Measurements from ENCODE around the gene RINL. TPM values are rescaled to one million over a fixed set of nuclear protein-coding genes. Genes with fewer than 3 reads are reported as not detected.

Gene RINL
- polyA plus RNA-seq, 1 donor (not counting 4 experiments of a cell fraction or from before 2014, with no cell fraction given) = 6.3 TPM

- peaks cover 5% of the 10 kb centered on the region for H3K9me1 ChIP-seq (ENCODE audit: control insufficient read depth, extremely low read depth, insufficient read depth, low read length)
- no peak overlapping the region for H2AFZ ChIP-seq (ENCODE audit: control insufficient read depth, low read length)
- H3K27me3 ChIP-seq (ENCODE audit: control insufficient read depth, extremely low read depth, insufficient read depth, low read length) = no peaks in the 10 kb centered on the region
- dilution Hi-C loops (cut with MboI; ENCODE audit: extremely low pct_ligation_motif_present, low sequenced_read_pairs) = no loop called here
- peaks cover 27% of the 10 kb centered on the region for H4K20me1 ChIP-seq (ENCODE audit: control insufficient read depth, extremely low read depth, insufficient read depth, low read length)
- TF ChIP-seq CTCF (optimal IDR thresholded peaks at IDR 0.05 in 1 of 3, IDR thresholded peaks at IDR 0.05 in 1 of 3, conservative IDR thresholded peaks at IDR 0.05 in 1 of 3; ENCODE audit: extremely low read depth in 1 of 3, insufficient read depth in 2 of 3, low read length in 3 of 3) (no peak), EZH2 (IDR thresholded peaks at IDR 0.05; ENCODE audit: low read length) (no peak)
- H3K4me1 ChIP-seq (ENCODE audit: control insufficient read depth, extremely low read depth, insufficient read depth, low read length) = peaks cover 36% of the 10 kb centered on the region
- no peaks in the 10 kb centered on the region for H3K9me3 ChIP-seq (ENCODE audit: control insufficient read depth, low read depth, low read length)
- no peak overlapping the region for H3K9ac ChIP-seq (ENCODE audit: control insufficient read depth, extremely low read depth, insufficient read depth, low read length)
- H3K79me2 ChIP-seq (ENCODE audit: control insufficient read depth, insufficient read depth, low read length) = peaks cover 83% of the 10 kb centered on the region
- no peak overlapping the region for H3K27ac ChIP-seq (ENCODE audit: control insufficient read depth, insufficient read depth, low read length)
- DNase-seq (ENCODE audit: low read depth, low spot score) (no peak), FAIRE-seq (no peak)
- H3K36me3 ChIP-seq (ENCODE audit: control insufficient read depth in 2 of 2, extremely low read depth in 1 of 2, insufficient read depth in 2 of 2, low read length in 2 of 2) = peaks cover 56 to 79% of the 10 kb centered on the region in 2 experiments
- H3K4me3 ChIP-seq (ENCODE audit: control insufficient read depth in 2 of 3, extremely low read depth in 1 of 3, insufficient read depth in 2 of 3, low read depth in 1 of 3, low read length in 3 of 3) = no peak overlapping the region
- no peak overlapping the region for H3K4me2 ChIP-seq (ENCODE audit: control insufficient read depth, extremely low read depth, insufficient read depth, low read depth, low read length)
Measured at GRCh38 chr19:38844093-38844686, 33.9 kb downstream of the RINL start.

- DNase-seq (ENCODE audit: low read depth, low spot score) = no peak
- Histone ChIP-seq H2AFZ (ENCODE audit: control insufficient read depth, low read length) (no peak overlapping the region), H4K20me1 (ENCODE audit: control insufficient read depth, extremely low read depth, insufficient read depth, low read length) (peaks cover 24% of the 10 kb centered on the region), H3K79me2 (ENCODE audit: control insufficient read depth, insufficient read depth, low read length) (peaks cover 74% of the 10 kb centered on the region), H3K27ac (ENCODE audit: control insufficient read depth, insufficient read depth, low read length) (no peak overlapping the region), H3K4me1 (ENCODE audit: control insufficient read depth, extremely low read depth, insufficient read depth, low read length) (peaks cover 37% of the 10 kb centered on the region), H3K9me1 (ENCODE audit: control insufficient read depth, extremely low read depth, insufficient read depth, low read length) (peaks cover 5% of the 10 kb centered on the region), H3K27me3 (ENCODE audit: control insufficient read depth, extremely low read depth, insufficient read depth, low read length) (no peaks in the 10 kb centered on the region), H3K9ac (ENCODE audit: control insufficient read depth, extremely low read depth, insufficient read depth, low read length) (no peak overlapping the region), H3K4me3 (ENCODE audit: control insufficient read depth in 2 of 3, extremely low read depth in 1 of 3, insufficient read depth in 2 of 3, low read depth in 1 of 3, low read length in 3 of 3) (no peak overlapping the region), H3K4me2 (ENCODE audit: control insufficient read depth, extremely low read depth, insufficient read depth, low read depth, low read length) (no peak overlapping the region), H3K36me3 (ENCODE audit: control insufficient read depth in 2 of 2, extremely low read depth in 1 of 2, insufficient read depth in 2 of 2, low read length in 2 of 2) (peaks cover 61 to 78% of the 10 kb centered on the region in 2 experiments), H3K9me3 (ENCODE audit: control insufficient read depth, low read depth, low read length) (no peaks in the 10 kb centered on the region)
- no peak for TF ChIP-seq EZH2 (IDR thresholded peaks at IDR 0.05; ENCODE audit: low read length)
- no peak for TF ChIP-seq CTCF (optimal IDR thresholded peaks at IDR 0.05 in 1 of 3, IDR thresholded peaks at IDR 0.05 in 1 of 3, conservative IDR thresholded peaks at IDR 0.05 in 1 of 3; ENCODE audit: extremely low read depth in 1 of 3, insufficient read depth in 2 of 3, low read length in 3 of 3)
- FAIRE-seq = no peak
- dilution Hi-C loops (cut with MboI; ENCODE audit: extremely low pct_ligation_motif_present, low sequenced_read_pairs) = no loop called here
Measured at GRCh38 chr19:38843175-38843758, 34.8 kb downstream of the RINL start.
